SK-N-SH (cell line): ENCODE data around the gene DAZAP2.

Source experiments
- EP300 ChIP-seq, 2 experiments: IDR thresholded peaks; 2 replicates each; pipeline versions ENCODE4 v1.4.0 to v1.6.1; 2012; ENCODE audit warnings: borderline replicate concordance in 1 of 2, low read depth in 1 of 2, low read length in 1 of 2
- FOXJ3 ChIP-seq: sonication (generic); formaldehyde crosslinking; IDR thresholded peaks from 2 replicates; pipeline ENCODE4 v1.5.1; 2020; ENCODE audit warnings: mild to moderate bottlenecking, missing genetic modification reagents
- MAX ChIP-seq: IDR thresholded peaks from 2 replicates; pipeline ENCODE4 v1.4.0; 2012; ENCODE audit warnings: low read depth
- TCF12 ChIP-seq: IDR thresholded peaks from 2 replicates; pipeline ENCODE4 v1.4.0; 2012
- TF ChIP-seq, protein P1 (sequence below): fragments of 200-600 bp; sonication (generic); IDR thresholded peaks from 2 replicates; pipeline ENCODE4 v1.6.1; 2017; ENCODE audit warnings: antibody characterized with exemption, mild to moderate bottlenecking, moderate library complexity
- TF ChIP-seq, protein P2 (sequence below): fragments of 150-350 bp; IDR thresholded peaks from 2 replicates; pipeline ENCODE4 v1.6.1; 2017; ENCODE audit warnings: antibody characterized with exemption, low read length, low read depth, borderline replicate concordance

DNA sequence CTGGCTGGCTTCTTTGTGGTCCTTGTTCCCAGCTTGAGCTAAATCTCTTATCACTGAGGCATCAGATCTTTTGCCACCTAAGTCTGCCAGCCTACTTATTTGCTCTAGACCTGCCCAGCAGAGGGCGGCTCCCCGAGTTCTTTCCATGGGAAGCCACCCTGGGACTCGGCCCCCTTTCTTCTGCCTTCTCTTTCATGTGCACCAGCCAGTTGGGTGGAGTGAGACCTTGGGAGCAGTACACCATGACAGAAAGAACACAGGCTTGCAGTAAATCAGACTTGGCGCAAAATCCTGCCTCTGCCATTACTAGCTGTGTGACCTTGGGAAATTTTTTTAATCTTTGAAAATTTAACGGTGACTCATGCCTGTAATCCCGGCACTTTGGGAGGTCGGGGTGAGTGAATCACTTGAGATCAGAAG, 24.1 kb downstream of the DAZAP2 start:
- TF ChIP-seq, protein P1, sequence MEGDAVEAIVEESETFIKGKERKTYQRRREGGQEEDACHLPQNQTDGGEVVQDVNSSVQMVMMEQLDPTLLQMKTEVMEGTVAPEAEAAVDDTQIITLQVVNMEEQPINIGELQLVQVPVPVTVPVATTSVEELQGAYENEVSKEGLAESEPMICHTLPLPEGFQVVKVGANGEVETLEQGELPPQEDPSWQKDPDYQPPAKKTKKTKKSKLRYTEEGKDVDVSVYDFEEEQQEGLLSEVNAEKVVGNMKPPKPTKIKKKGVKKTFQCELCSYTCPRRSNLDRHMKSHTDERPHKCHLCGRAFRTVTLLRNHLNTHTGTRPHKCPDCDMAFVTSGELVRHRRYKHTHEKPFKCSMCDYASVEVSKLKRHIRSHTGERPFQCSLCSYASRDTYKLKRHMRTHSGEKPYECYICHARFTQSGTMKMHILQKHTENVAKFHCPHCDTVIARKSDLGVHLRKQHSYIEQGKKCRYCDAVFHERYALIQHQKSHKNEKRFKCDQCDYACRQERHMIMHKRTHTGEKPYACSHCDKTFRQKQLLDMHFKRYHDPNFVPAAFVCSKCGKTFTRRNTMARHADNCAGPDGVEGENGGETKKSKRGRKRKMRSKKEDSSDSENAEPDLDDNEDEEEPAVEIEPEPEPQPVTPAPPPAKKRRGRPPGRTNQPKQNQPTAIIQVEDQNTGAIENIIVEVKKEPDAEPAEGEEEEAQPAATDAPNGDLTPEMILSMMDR: peak; percentile 51
- TF ChIP-seq TCF12 (no peak), FOXJ3 (CRISPR knock-in tag) (no peak), MAX (no peak), EP300 (IDR thresholded peaks at IDR 0.05; ENCODE audit: borderline replicate concordance in 1 of 2, low read depth in 1 of 2, low read length in 1 of 2) (no peak)
- TF ChIP-seq, protein P2, sequence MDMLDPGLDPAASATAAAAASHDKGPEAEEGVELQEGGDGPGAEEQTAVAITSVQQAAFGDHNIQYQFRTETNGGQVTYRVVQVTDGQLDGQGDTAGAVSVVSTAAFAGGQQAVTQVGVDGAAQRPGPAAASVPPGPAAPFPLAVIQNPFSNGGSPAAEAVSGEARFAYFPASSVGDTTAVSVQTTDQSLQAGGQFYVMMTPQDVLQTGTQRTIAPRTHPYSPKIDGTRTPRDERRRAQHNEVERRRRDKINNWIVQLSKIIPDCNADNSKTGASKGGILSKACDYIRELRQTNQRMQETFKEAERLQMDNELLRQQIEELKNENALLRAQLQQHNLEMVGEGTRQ: no peak
